Erythroblast (primary cell): ENCODE measurements around the gene KLF2.

ENCODE experiments used
- GATA1 ChIP-seq: IDR thresholded peaks from 2 replicates; pipeline ENCODE4 v1.6.1; 2011; ENCODE audit warnings: low read depth, mild to moderate bottlenecking, control low read depth, low read length, moderate library complexity
- POLR2A ChIP-seq: IDR thresholded peaks from 2 replicates; pipeline ENCODE4 v1.6.1; 2011; ENCODE audit warnings: mild to moderate bottlenecking, low read length

DNA sequence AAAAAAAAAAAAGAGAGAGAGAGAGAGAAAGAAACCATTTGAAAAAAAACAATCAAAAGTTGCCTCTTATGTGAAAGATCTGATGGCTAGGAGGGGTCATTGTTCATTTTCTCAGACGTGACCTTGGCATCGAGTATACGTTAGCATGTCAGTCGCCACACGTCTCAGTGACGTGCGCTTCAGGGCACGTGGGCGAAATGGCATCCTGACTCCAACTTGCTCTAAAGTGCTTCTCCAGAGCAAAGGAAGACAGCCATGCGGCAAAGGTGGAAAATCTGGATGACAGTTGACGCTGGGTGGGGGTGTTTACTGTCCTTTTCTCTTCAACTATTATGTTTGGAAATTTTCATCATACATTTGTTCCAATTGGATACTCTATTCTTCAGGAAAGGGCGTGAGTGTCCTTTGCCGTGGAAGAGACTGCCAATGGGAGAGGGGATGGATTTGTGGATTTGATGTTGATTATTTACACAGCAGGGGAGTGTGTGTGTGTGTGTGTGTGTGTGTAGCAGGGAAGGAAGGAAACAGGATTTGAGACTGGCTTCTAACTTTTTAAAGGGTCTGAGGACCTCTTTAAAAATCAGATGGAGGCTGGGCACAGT, 25.0 kb downstream of the KLF2 start:
- no peak for TF ChIP-seq POLR2A
- TF ChIP-seq GATA1 = no peak
